HepG2 (cell line): ENCODE measurements around the gene SLC17A9. TPM values are rescaled to one million over a fixed set of nuclear protein-coding genes. Genes with fewer than 3 reads are reported as not detected.

Source experiments
- CBX5 ChIP-seq: sonication (generic); formaldehyde crosslinking; IDR thresholded peaks from 2 replicates; pipeline ENCODE4 v1.4.0; 2020; ENCODE audit warnings: missing genetic modification reagents, borderline replicate concordance
- HCFC1 ChIP-seq: fragments of 150-350 bp; IDR thresholded peaks from 2 replicates; pipeline ENCODE4 v1.6.1; 2014; ENCODE audit warnings: low read depth, low read length
- MEIS2 ChIP-seq: sonication (generic); formaldehyde crosslinking; IDR thresholded peaks from 2 replicates; pipeline ENCODE4 v1.9.0; 2021; ENCODE audit warnings: mild to moderate bottlenecking, missing genetic modification reagents
- NFAT5 ChIP-seq: sonication (generic); formaldehyde crosslinking; IDR thresholded peaks from 2 replicates; pipeline ENCODE4 v1.4.0; 2020; ENCODE audit warnings: missing genetic modification reagents
- POLR2A ChIP-seq, 2 experiments: IDR thresholded peaks; 2 replicates each; pipeline ENCODE4 v1.6.1; 2011; ENCODE audit warnings: low read depth in 2 of 2, low read length in 2 of 2, mild to moderate bottlenecking in 1 of 2, moderate library complexity in 1 of 2; ENCODE audit not compliant: insufficient read depth in 1 of 2
- POLR2AphosphoS2 ChIP-seq: IDR thresholded peaks from 2 replicates; pipeline ENCODE4 v1.6.1; 2011; ENCODE audit warnings: low read depth, low read length, improper control_type of control experiment
- RBM22 ChIP-seq: fragments of 200-400 bp; formaldehyde crosslinking; optimal IDR thresholded peaks from 2 replicates; pipeline ENCODE3; 2017; ENCODE audit warnings: mild to moderate bottlenecking, low read length, moderate library complexity
- SAP130 ChIP-seq: IDR thresholded peaks from 2 replicates; pipeline ENCODE4 v1.6.1; 2016; ENCODE audit warnings: low read depth
- SNAPC4 ChIP-seq: sonication (generic); formaldehyde crosslinking; IDR thresholded peaks from 2 replicates; pipeline ENCODE4 v1.4.0; 2020; ENCODE audit warnings: mild to moderate bottlenecking, missing genetic modification reagents
- SP1 ChIP-seq, 2 experiments: fragments of 450-650 bp in 1 of 2; sonication (generic) in 1 of 2; formaldehyde crosslinking in 1 of 2; IDR thresholded peaks; 2 replicates each; pipeline versions ENCODE4 v1.4.0 to v1.6.1; 2016 to 2020; ENCODE audit warnings: missing genetic modification reagents in 1 of 2
- SRSF4 ChIP-seq: fragments of 200-400 bp; formaldehyde crosslinking; IDR thresholded peaks from one replicate; pipeline ENCODE4 v1.6.1; 2018; ENCODE audit warnings: mild to moderate bottlenecking, low read depth, low read length, moderate library complexity; ENCODE audit not compliant: poor library complexity, severe bottlenecking
- TEAD3 ChIP-seq: optimal IDR thresholded peaks from 2 replicates; pipeline ENCODE3; 2016; ENCODE audit warnings: borderline replicate concordance
- THAP7 ChIP-seq: sonication (generic); formaldehyde crosslinking; IDR thresholded peaks from 2 replicates; pipeline ENCODE4 v1.8.1; 2023; ENCODE audit warnings: mild to moderate bottlenecking, missing genetic modification reagents
- ZNF10 ChIP-seq: sonication (generic); formaldehyde crosslinking; IDR thresholded peaks from 2 replicates; pipeline ENCODE4 v1.4.0; 2020; ENCODE audit warnings: mild to moderate bottlenecking, low read depth, missing genetic modification reagents, borderline replicate concordance
- ZNF564 ChIP-seq: sonication (generic); formaldehyde crosslinking; IDR thresholded peaks from 2 replicates; pipeline ENCODE4 v1.8.1; 2023; ENCODE audit warnings: mild to moderate bottlenecking, missing genetic modification reagents
- ZNF749 ChIP-seq: sonication (generic); formaldehyde crosslinking; IDR thresholded peaks from 2 replicates; pipeline ENCODE4 v1.8.0; 2022; ENCODE audit warnings: mild to moderate bottlenecking, missing genetic modification reagents, moderate library complexity, borderline replicate concordance
- ZNF777 ChIP-seq: sonication (generic); formaldehyde crosslinking; IDR thresholded peaks from 2 replicates; pipeline ENCODE4 v1.4.0; 2020; ENCODE audit warnings: missing genetic modification reagents
- ZNF780A ChIP-seq: sonication (generic); formaldehyde crosslinking; IDR thresholded peaks from 2 replicates; pipeline ENCODE4 v1.8.0; 2022; ENCODE audit warnings: mild to moderate bottlenecking, missing genetic modification reagents, moderate library complexity
- polyA plus RNA-seq, 8 experiments: library from polyadenylated mRNA; depleted of rRNA in 3 of 8; stranded (reverse) in 7 of 8; unstranded in 1 of 8; fragments of >200 nt; fragmentation: Illumina TruSeq in 4 of 8; extraction: Trizol in 4 of 8; gene quantifications; 2 replicates each; pipeline versions ENCODE4 v1.2.1 to v1.2.3, GENCODE V29; 2011 to 2016; ENCODE audit warnings: low read depth in 4 of 8, missing spikeins in 1 of 8, mixed read lengths in 1 of 8; ENCODE audit not compliant: insufficient read depth in 1 of 8
- total RNA-seq, 5 experiments: library from RNA; depleted of rRNA; stranded (reverse); fragments of >200 nt; fragmentation: Illumina TruSeq; extraction: Trizol; gene quantifications; 2 replicates each; pipeline ENCODE4 v1.2.3, GENCODE V29; 2016; ENCODE audit warnings: low read depth in 1 of 5

The SLC17A9 gene
- total and polyA plus RNA-seq, 2 of the 13 experiments (the other 11 are each of a cell fraction or from before 2014, with no cell fraction given): 110 to 191 TPM

- no peak for TF ChIP-seq HCFC1
- no peak for TF ChIP-seq SRSF4
- TF ChIP-seq ZNF564 (CRISPR knock-in tag): no peak
- TF ChIP-seq MEIS2: no peak
- TF ChIP-seq POLR2AphosphoS2: 0 out of 2 replicates have a peak, but pooled peaks have one; percentile 39
- TF ChIP-seq SP1 (IDR thresholded peaks at IDR 0.05): no peak
- no peak for TF ChIP-seq SP1 (CRISPR knock-in tag; IDR thresholded peaks at IDR 0.05)
- TF ChIP-seq RBM22: peak; percentile 92
- TF ChIP-seq ZNF777 (CRISPR knock-in tag): no peak
- no peak for TF ChIP-seq ZNF780A
- TF ChIP-seq THAP7 (CRISPR knock-in tag): peak; percentile 30; the same call in 1 of the 2 replicates
- TF ChIP-seq NFAT5 (CRISPR knock-in tag): no peak
- no peak for TF ChIP-seq ZNF749
- TF ChIP-seq SAP130 (CRISPR knock-in tag): no peak
- peak in 1 of 2 experiments; percentile 53; a peak in 3 of 4 replicates for TF ChIP-seq POLR2A (IDR thresholded peaks at IDR 0.05; ENCODE audit: insufficient read depth in 1 of 2, low read depth in 2 of 2, low read length in 2 of 2)
- TF ChIP-seq TEAD3 (CRISPR knock-in tag): no peak
- 0 out of 2 replicates have a peak, but pooled peaks have one; percentile 28 for TF ChIP-seq CBX5 (CRISPR knock-in tag)
- TF ChIP-seq SNAPC4: no peak
- no peak for TF ChIP-seq ZNF10 (CRISPR knock-in tag)
Measured at GRCh38 chr20:62910217-62910766, 42.2 kb upstream of the SLC17A9 start (continued).
